HepG2 (cell line): ENCODE results near the gene FLT3LG. TPM values are rescaled to one million over a fixed set of nuclear protein-coding genes. Genes with fewer than 3 reads are reported as not detected.

Experiments used
- ATAC-seq: fragments of 200-7000 bp; cut with Tn5 transposase; 3 replicates; pipeline ENCODE4 v1.9.1; 2020; ENCODE audit warnings: mild to moderate bottlenecking, moderate library complexity
- BruUV-seq: library from RNA; stranded (reverse); fragments of 400-500 nt; replicated peaks from 2 replicates; lab custom pipeline; 2021; lab: Mats Ljungman, UMichigan
- CTCF ChIA-PET: fragments of 300-600 bp; formaldehyde crosslinking; extraction: SDS; loops from one replicate; lab custom pipeline; 2021; ENCODE audit warnings: low total read pairs, inconsistent platforms, low intra/inter-chr PET ratio; lab: Yijun Ruan, JAX
- POLR2A ChIA-PET: fragments of 350-600 bp; sonication (Branson Sonifier 250); formaldehyde crosslinking; loops from one replicate; lab custom pipeline; 2020; ENCODE audit warnings: antibody characterized with exemption, inconsistent platforms; lab: Yijun Ruan, JAX
- DNase-seq: peaks from one replicate; pipeline ENCODE4 v3.0.0-alpha.2; 2015; ENCODE audit warnings: low spot score
- FAIRE-seq: peaks from 3 replicates; lab custom pipeline; 2011; peaks lifted over from hg19 to GRCh38; lab: Jason Lieb, UNC
- H2AFZ ChIP-seq: one replicate; pipeline ENCODE4 v1.6.1; 2011; ENCODE audit warnings: low read length, inconsistent platforms
- H3K27ac ChIP-seq: fragments of 300-600 bp; 3 replicates; pipeline ENCODE4 v1.8.0; 2011; ENCODE audit warnings: mixed run types, mild to moderate bottlenecking, mixed read lengths, low read length, inconsistent platforms; ENCODE audit not compliant: insufficient read depth; ENCODE audit errors: extremely low read length
- H3K27me3 ChIP-seq, 2 experiments: fragments of 200-600 bp in 1 of 2; 2 replicates in 1 of 2; 3 replicates in 1 of 2; pipeline versions ENCODE4 v1.6.0 to v1.8.0; 2011; ENCODE audit warnings: low read length in 2 of 2, mild to moderate bottlenecking in 2 of 2, moderate library complexity in 2 of 2, inconsistent platforms in 1 of 2; ENCODE audit not compliant: insufficient read depth in 2 of 2, control insufficient read depth in 1 of 2
- H3K36me3 ChIP-seq, 2 experiments: fragments of 200-600 bp in 1 of 2; replicated peaks in 1 of 2; 2 replicates in 1 of 2; 3 replicates in 1 of 2; pipeline versions ENCODE4 v1.5.1 to v1.8.0; 2011; ENCODE audit warnings: low read length in 2 of 2, inconsistent platforms in 1 of 2; ENCODE audit not compliant: insufficient read depth in 2 of 2, control insufficient read depth in 1 of 2
- H3K4me1 ChIP-seq: 2 replicates; pipeline ENCODE4 v1.5.1; 2012; ENCODE audit warnings: low read length, inconsistent platforms; ENCODE audit not compliant: insufficient read depth
- H3K4me2 ChIP-seq: 2 replicates; pipeline ENCODE4 v1.6.0; 2011; ENCODE audit warnings: low read depth, low read length, inconsistent platforms
- H3K4me3 ChIP-seq, 3 experiments: fragments of 200-600 bp in 1 of 3; sonication (generic), shearing (Covaris generic) in 1 of 3; replicated peaks in 1 of 3; 2 replicates each; pipeline ENCODE4 v1.5.1; 2011 to 2016; ENCODE audit warnings: low read length in 3 of 3, inconsistent platforms in 2 of 3, low read depth in 2 of 3, mild to moderate bottlenecking in 2 of 3, control low read depth in 1 of 3, mixed read lengths in 1 of 3; ENCODE audit not compliant: insufficient read depth in 1 of 3
- H3K79me2 ChIP-seq: one replicate; pipeline ENCODE4 v1.6.1; 2011; ENCODE audit warnings: low read length, inconsistent platforms; ENCODE audit not compliant: insufficient read depth
- H3K9ac ChIP-seq: 2 replicates; pipeline ENCODE4 v1.6.0; 2011; ENCODE audit warnings: mild to moderate bottlenecking, low read depth, low read length, inconsistent platforms; ENCODE audit not compliant: insufficient read depth
- H3K9me3 ChIP-seq: 2 replicates; pipeline ENCODE4 v1.5.1; 2012; ENCODE audit warnings: mild to moderate bottlenecking, low read length
- H4K20me1 ChIP-seq: 2 replicates; pipeline ENCODE4 v1.6.0; 2011; ENCODE audit warnings: inconsistent platforms, mild to moderate bottlenecking, low read length, moderate library complexity; ENCODE audit not compliant: insufficient read depth
- ESRRA ChIP-seq: sonication (generic); formaldehyde crosslinking; IDR thresholded peaks from 2 replicates; pipeline ENCODE4 v1.5.1; 2020; ENCODE audit warnings: mild to moderate bottlenecking, low read depth, missing genetic modification reagents
- FOXK2 ChIP-seq: fragments of 450-650 bp; IDR thresholded peaks from 2 replicates; pipeline ENCODE4 v1.6.1; 2016
- GLMP ChIP-seq: sonication (generic); formaldehyde crosslinking; IDR thresholded peaks from 2 replicates; pipeline ENCODE4 v1.9.0; 2021; ENCODE audit warnings: missing genetic modification reagents, mild to moderate bottlenecking, borderline replicate concordance
- ISL2 ChIP-seq: sonication (generic); formaldehyde crosslinking; IDR thresholded peaks from 2 replicates; pipeline ENCODE4 v1.5.0; 2020; ENCODE audit warnings: missing genetic modification reagents
- NCOA2 ChIP-seq: sonication (generic); formaldehyde crosslinking; IDR thresholded peaks from 2 replicates; pipeline ENCODE4 v1.8.0; 2022; ENCODE audit warnings: inconsistent platforms
- NFYB ChIP-seq: sonication (generic); formaldehyde crosslinking; IDR thresholded peaks from 2 replicates; pipeline ENCODE4 v1.4.0; 2020; ENCODE audit warnings: missing genetic modification reagents
- PCBP1 ChIP-seq: fragments of 200-400 bp; formaldehyde crosslinking; IDR thresholded peaks from 2 replicates; pipeline ENCODE4 v1.6.1; 2017; ENCODE audit warnings: mild to moderate bottlenecking, low read depth, low read length, borderline replicate concordance
- POLR2A ChIP-seq, 2 experiments: IDR thresholded peaks; 2 replicates each; pipeline ENCODE4 v1.6.1; 2011; ENCODE audit warnings: low read depth in 2 of 2, low read length in 2 of 2, mild to moderate bottlenecking in 1 of 2, moderate library complexity in 1 of 2; ENCODE audit not compliant: insufficient read depth in 1 of 2
- RNF2 ChIP-seq: fragments of 450-650 bp; conservative IDR thresholded peaks from 2 replicates; pipeline ENCODE4 v1.6.1; 2016; ENCODE audit warnings: low read depth
- ZNF629 ChIP-seq: sonication (generic); formaldehyde crosslinking; conservative IDR thresholded peaks from 2 replicates; pipeline ENCODE4 v1.5.0; 2020; ENCODE audit warnings: missing genetic modification reagents
- ZNF652 ChIP-seq: IDR thresholded peaks from 2 replicates; pipeline ENCODE4 v1.6.1; 2016; ENCODE audit warnings: low read depth, borderline replicate concordance
- WGBS: methylation state at CpG from one replicate; pipeline ENCODE4 v1.1.6; 2017; ENCODE audit warnings: low lambda C conversion rate; 5-methylcytosine and 5-hydroxymethylcytosine counted together
- in situ Hi-C: cut with HindIII; loops from 2 replicates; pipeline ENCODE4 v1.10.0; 2017; ENCODE audit warnings: low pct_unique_long_range_greater_than_20kb; ENCODE audit not compliant: extremely low pct_ligation_motif_present
- intact Hi-C: fragments of 100-400 bp; cut with micrococcal nuclease; formaldehyde crosslinking; loops from one replicate; pipeline ENCODE4 v1.10.0; 2022; ENCODE audit not compliant: unreplicated experiment
- polyA plus RNA-seq, 8 experiments: library from polyadenylated mRNA; depleted of rRNA in 3 of 8; stranded (reverse) in 7 of 8; unstranded in 1 of 8; fragments of >200 nt; fragmentation: Illumina TruSeq in 4 of 8; extraction: Trizol in 4 of 8; gene quantifications; 2 replicates each; pipeline versions ENCODE4 v1.2.1 to v1.2.3, GENCODE V29; 2011 to 2016; ENCODE audit warnings: low read depth in 4 of 8, missing spikeins in 1 of 8, mixed read lengths in 1 of 8; ENCODE audit not compliant: insufficient read depth in 1 of 8
- total RNA-seq, 5 experiments: library from RNA; depleted of rRNA; stranded (reverse); fragments of >200 nt; fragmentation: Illumina TruSeq; extraction: Trizol; gene quantifications; 2 replicates each; pipeline ENCODE4 v1.2.3, GENCODE V29; 2016; ENCODE audit warnings: low read depth in 1 of 5

The FLT3LG gene
- total and polyA plus RNA-seq, 2 of the 13 experiments (the other 11 are each of a cell fraction or from before 2014, with no cell fraction given), result 1.5 to 2.6 TPM

- ATAC-seq (no peak), FAIRE-seq (no peak), DNase-seq (no peak)
- intact Hi-C loops, result no loop called here
- Histone ChIP-seq H3K4me1 (peaks cover 37% of the 10 kb centered on the region), H4K20me1 (no peaks in the 10 kb centered on the region), H3K79me2 (peaks cover 21% of the 10 kb centered on the region), H3K27ac (no peak overlapping the region), H3K4me3 (no peak overlapping the region), H3K27me3 (no peaks in the 10 kb centered on the region), H3K9me3 (no peaks in the 10 kb centered on the region), H2AFZ (no peak overlapping the region), H3K9ac (no peak overlapping the region; the same call in 1 of the 2 replicates), H3K36me3 (peaks cover 0 to 1% of the 10 kb centered on the region in 2 experiments; a peak in 2 of 5 replicates), H3K4me2 (peak overlapping the region; percentile 21)
- ChIA-PET CTCF (no interaction called here), POLR2A (no interaction called here)
- TF ChIP-seq PCBP1, result no peak
- no peak for TF ChIP-seq GLMP (CRISPR knock-in tag)
- TF ChIP-seq ISL2 (CRISPR knock-in tag), result no peak
- TF ChIP-seq POLR2A (IDR thresholded peaks at IDR 0.05; ENCODE audit: insufficient read depth in 1 of 2, low read depth in 2 of 2, low read length in 2 of 2), result 0 out of 4 replicates have a peak, but pooled peaks of 1 of the 2 experiments have one; percentile 23
- TF ChIP-seq RNF2, result no peak
- BruUV-seq, result no TSS peak
- in situ Hi-C loops, result no loop called here
- WGBS, result 68% methylated on average over 4 of the region's 4 CpGs
These were observed 41.8 kb downstream of the FLT3LG start for GRCh38 chr19:49515767-49516166.

GRCh38 chr19:49518033-49518432, 44.0 kb downstream of the FLT3LG start:
- Histone ChIP-seq H3K9ac (no peak overlapping the region), H3K27me3 (no peaks in the 10 kb centered on the region), H3K36me3 (peaks cover 1 to 2% of the 10 kb centered on the region in 2 experiments; a peak in 2 of 5 replicates), H3K9me3 (no peaks in the 10 kb centered on the region), H3K27ac (no peak overlapping the region), H3K4me3 (no peak overlapping the region), H2AFZ (no peak overlapping the region), H3K79me2 (peaks cover 21% of the 10 kb centered on the region), H3K4me2 (no peak overlapping the region), H3K4me1 (peaks cover 22% of the 10 kb centered on the region), H4K20me1 (no peaks in the 10 kb centered on the region)
- peak; percentile 54; the same call in 1 of the 2 replicates for TF ChIP-seq ZNF652 (CRISPR knock-in tag)
- TF ChIP-seq ZNF629, result no peak
- TF ChIP-seq FOXK2, result no peak
- TF ChIP-seq NCOA2, result no peak
- TF ChIP-seq ESRRA, result no peak
- no peak for TF ChIP-seq NFYB (CRISPR knock-in tag)
- ChIA-PET POLR2A (no interaction called here), CTCF (no interaction called here)
- FAIRE-seq (no peak), ATAC-seq (no peak), DNase-seq (no peak)
- BruUV-seq, result no TSS peak
- in situ Hi-C loops (no loop called here), intact Hi-C loops (no loop called here)
- 95% methylated on average over 3 of the region's 3 CpGs for WGBS
